Activated T-cell treated with anti-CD3 and anti-CD28 coated beads, Interleukin-2, amount 50 U/mL, for 4 hours (primary cell): ENCODE data around the gene ECT2. TPM values are rescaled to one million over a fixed set of nuclear protein-coding genes. Genes with fewer than 3 reads are reported as not detected.
A peak's percentile ranks its signal among the peaks of the same experiment; 100 is the strongest.
"Not testable (repeated sequence)": the region's sequence is repeated elsewhere in the genome, so short reads cannot be mapped to it uniquely, and the experiment has no call there.

ENCODE experiments used
- ATAC-seq, 2 donors: fragments of 200-7000 bp; cut with Tn5 transposase; one replicate each; pipeline ENCODE4 v1.10.0; 2021
- DNase-seq: peaks from one replicate; pipeline ENCODE4 v3.0.0-alpha.2; 2020
- H3K27me3 Mint-ChIP-seq: one replicate; pipeline ENCODE4 v1.8.0; 2021; ENCODE audit warnings: low read depth, mixed read lengths
- H3K36me3 Mint-ChIP-seq: one replicate; pipeline ENCODE4 v1.8.0; 2022; ENCODE audit warnings: mixed read lengths; ENCODE audit not compliant: insufficient read depth
- H3K4me1 Mint-ChIP-seq: one replicate; pipeline ENCODE4 v1.8.0; 2021; ENCODE audit warnings: low read depth, mixed read lengths
- H3K4me3 Mint-ChIP-seq: one replicate; pipeline ENCODE4 v1.8.0; 2021; ENCODE audit warnings: mild to moderate bottlenecking, moderate library complexity, mixed read lengths
- H3K9me3 Mint-ChIP-seq: one replicate; pipeline ENCODE4 v1.8.0; 2021; ENCODE audit warnings: mixed read lengths
- total RNA-seq, 3 donors: library from RNA; stranded (reverse); gene quantifications; one replicate each; pipeline ENCODE4 v1.2.1, GENCODE V29; 2021

ECT2 gene, protein sequence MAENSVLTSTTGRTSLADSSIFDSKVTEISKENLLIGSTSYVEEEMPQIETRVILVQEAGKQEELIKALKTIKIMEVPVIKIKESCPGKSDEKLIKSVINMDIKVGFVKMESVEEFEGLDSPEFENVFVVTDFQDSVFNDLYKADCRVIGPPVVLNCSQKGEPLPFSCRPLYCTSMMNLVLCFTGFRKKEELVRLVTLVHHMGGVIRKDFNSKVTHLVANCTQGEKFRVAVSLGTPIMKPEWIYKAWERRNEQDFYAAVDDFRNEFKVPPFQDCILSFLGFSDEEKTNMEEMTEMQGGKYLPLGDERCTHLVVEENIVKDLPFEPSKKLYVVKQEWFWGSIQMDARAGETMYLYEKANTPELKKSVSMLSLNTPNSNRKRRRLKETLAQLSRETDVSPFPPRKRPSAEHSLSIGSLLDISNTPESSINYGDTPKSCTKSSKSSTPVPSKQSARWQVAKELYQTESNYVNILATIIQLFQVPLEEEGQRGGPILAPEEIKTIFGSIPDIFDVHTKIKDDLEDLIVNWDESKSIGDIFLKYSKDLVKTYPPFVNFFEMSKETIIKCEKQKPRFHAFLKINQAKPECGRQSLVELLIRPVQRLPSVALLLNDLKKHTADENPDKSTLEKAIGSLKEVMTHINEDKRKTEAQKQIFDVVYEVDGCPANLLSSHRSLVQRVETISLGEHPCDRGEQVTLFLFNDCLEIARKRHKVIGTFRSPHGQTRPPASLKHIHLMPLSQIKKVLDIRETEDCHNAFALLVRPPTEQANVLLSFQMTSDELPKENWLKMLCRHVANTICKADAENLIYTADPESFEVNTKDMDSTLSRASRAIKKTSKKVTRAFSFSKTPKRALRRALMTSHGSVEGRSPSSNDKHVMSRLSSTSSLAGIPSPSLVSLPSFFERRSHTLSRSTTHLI
- total RNA-seq, result 10 to 100 TPM in 2 of 3 donors, 1 to 10 TPM in 1; 8.6 to 11.0 (median 10.2) TPM

DNA sequence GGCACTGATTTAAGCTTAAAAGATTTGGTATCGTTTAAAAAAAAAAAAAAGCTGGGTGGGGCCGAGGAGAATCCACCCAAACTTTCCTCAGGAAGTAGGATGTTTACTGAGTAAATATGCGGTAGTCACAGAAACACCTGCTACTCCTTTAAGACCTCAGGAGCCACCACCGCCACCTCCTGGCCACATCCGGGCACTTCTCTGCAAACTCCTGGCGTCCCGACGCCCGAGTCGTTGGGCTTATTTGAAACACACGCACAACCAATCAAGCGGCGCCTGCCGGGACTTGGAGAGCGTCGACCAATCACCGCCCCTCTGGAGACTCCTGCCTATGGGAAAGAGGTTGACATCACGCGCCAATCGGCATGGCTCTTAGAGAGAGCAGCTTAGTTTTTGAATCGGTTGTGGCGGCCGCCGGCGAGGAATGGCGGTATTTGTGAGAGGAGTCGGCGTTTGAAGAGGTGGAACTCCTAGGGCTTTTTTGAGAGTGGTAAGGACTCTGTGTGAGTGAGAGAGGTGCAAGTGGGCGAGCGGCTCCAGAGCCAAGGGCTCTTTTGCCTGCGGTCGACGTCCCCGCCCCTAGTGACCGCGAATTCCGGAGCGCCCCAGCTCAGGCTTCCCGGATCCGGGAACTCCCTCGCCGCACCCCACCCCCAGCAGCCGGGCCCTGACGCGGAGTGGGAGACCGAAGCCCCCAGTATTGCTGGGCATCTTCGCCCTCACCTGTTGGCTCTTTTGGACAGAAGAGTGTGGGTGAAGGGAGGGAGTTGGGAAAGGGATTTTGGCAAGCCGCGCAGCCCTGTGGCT is at the start of gene ECT2:
Gene ECT2 (plus strand): TSS at position 359 of the 807 bp plus-strand sequence. CDS start 3,805 bp downstream, outside the sequence.
- ATAC-seq (peak; percentile 100), DNase-seq (peak; percentile 93)
- Mint-ChIP-seq H3K9me3 (no peaks in the 10 kb centered on the region), H3K27me3 (peaks cover under 1% of the 10 kb centered on the region), H3K4me1 (peaks cover 21% of the 10 kb centered on the region), H3K36me3 (peaks cover 3% of the 10 kb centered on the region), H3K4me3 (peak within 1 kb of the TSS; percentile 98)

DNA sequence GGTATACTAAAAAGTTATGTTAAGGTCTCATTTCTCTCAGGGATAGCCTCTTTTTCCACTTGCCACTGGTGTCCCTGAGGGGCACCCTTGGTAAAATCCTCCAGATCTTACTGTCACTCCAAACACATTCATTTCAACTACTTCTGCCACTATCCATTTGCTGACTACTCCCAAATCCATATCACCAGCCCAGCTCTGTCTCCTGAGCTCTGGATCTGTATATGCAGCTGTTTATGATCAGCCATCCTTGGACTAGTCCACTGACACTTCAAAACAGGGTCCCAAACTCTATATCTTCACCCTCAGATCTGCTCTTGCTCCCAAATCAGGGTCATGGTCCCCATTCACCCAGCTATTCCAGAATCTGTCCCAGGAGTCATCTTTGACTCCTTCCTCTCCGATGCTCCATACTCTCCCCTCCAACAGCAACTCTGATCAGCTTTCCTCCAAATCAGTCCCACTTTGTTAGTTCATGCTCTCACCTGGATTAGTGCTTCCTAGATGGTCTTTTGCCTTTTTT is 49.5 kb upstream of the ECT2 start:
- ATAC-seq (no peak), DNase-seq (no peak)
- peaks cover 8% of the 10 kb centered on the region for H3K36me3 Mint-ChIP-seq
- peaks cover 7% of the 10 kb centered on the region for H3K4me1 Mint-ChIP-seq
- H3K4me3 Mint-ChIP-seq, result no peak overlapping the region
- no peaks in the 10 kb centered on the region for H3K27me3 Mint-ChIP-seq
- H3K9me3 Mint-ChIP-seq, result no peaks in the 10 kb centered on the region

DNA sequence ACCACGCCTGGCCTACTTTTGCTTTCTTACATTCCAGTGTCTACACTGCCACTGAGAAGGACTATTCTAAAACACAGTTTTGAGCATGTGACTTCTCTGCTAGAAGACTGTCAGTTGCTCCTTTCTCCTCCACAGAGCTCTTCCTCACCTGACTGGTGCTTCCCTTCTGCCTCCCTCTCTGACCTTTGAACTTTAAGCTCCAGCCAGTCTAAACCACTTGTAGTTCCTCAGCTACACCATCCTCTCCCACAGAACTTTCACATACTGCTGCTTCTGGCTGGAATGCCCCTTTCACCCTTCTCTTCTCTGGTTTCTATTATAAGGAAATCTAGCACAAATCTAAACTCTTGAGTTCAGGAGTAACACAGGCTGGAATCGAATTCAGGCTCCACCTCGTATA is 48.8 kb upstream of the ECT2 start:
- Mint-ChIP-seq H3K9me3 (no peaks in the 10 kb centered on the region), H3K4me1 (peaks cover 7% of the 10 kb centered on the region), H3K4me3 (no peak overlapping the region), H3K27me3 (no peaks in the 10 kb centered on the region), H3K36me3 (peaks cover 8% of the 10 kb centered on the region)
- DNase-seq (no peak), ATAC-seq (no peak)

DNA sequence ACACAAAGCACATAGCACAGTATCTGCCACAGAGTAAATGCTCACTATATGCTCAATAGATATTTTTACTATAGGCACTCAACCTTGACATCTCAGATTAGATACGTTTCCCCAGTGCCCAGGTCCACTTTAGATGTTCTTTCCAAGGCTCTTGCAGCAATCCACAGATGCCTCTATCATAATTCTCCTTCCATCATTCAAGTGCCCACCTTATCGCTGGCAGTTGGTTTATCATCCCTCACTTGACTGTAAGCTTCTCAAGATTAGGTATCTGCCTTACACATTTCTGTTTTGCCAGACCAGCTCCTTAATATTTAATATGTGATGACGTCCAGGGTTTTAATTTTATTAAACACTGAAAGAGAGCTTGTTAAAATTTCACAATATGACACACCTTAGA is 48.3 kb upstream of the ECT2 start:
- no peak for DNase-seq
- H3K4me3 Mint-ChIP-seq, result no peak overlapping the region

DNA sequence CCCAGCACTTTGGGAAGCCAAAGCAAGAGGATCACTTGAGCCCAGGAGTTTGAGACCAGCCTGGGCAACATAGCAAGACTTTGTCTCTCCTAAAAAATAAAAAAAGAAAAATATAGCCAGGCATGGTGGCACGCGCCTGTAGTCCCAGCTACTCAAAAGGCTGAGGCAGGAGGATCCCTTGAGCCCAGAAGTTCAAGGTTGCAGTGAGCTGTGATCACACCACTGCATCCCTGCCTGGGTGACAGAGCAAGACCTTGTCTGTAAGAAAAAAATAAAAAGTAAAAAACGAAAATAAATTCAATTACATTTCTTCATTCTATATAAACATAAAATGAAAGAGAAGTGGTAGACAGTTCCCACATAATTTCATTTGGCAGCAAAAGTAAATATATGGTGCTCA is 47.8 kb upstream of the ECT2 start:
- not testable (repeated sequence) for H3K4me3 Mint-ChIP-seq, H3K9me3 Mint-ChIP-seq, ATAC-seq, DNase-seq, H3K36me3 Mint-ChIP-seq, H3K4me1 Mint-ChIP-seq, H3K27me3 Mint-ChIP-seq

More for the DNA sequence above, 48.3 kb upstream of the ECT2 start:
- Mint-ChIP-seq H3K36me3 (peaks cover 8% of the 10 kb centered on the region), H3K4me1 (peaks cover 7% of the 10 kb centered on the region), H3K9me3 (no peaks in the 10 kb centered on the region), H3K27me3 (no peaks in the 10 kb centered on the region)
- no peak for ATAC-seq

DNA sequence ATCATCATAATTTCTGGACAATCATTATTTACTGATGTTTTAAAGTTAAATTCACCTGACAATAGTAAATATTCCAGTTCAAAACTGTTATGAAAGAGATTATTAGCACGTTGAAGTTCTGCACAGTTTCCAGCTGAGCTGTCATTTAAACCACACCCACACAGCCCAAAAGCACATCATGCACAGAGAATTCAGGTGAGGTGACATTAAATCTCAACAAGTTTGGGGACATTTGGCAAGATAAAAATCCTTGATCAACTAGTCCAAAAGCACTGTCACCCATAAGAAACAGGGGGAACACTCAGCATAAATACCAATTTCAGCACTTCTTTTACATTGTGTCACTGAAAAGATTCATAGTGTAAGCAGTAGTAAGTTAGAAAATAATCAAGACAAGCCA is 46.5 kb upstream of the ECT2 start:
- H3K9me3 Mint-ChIP-seq, result no peaks in the 10 kb centered on the region
- peaks cover 8% of the 10 kb centered on the region for H3K4me1 Mint-ChIP-seq
- H3K27me3 Mint-ChIP-seq, result no peaks in the 10 kb centered on the region
- no peak overlapping the region for H3K4me3 Mint-ChIP-seq
- peaks cover 5% of the 10 kb centered on the region for H3K36me3 Mint-ChIP-seq
- ATAC-seq (no peak), DNase-seq (no peak)

DNA sequence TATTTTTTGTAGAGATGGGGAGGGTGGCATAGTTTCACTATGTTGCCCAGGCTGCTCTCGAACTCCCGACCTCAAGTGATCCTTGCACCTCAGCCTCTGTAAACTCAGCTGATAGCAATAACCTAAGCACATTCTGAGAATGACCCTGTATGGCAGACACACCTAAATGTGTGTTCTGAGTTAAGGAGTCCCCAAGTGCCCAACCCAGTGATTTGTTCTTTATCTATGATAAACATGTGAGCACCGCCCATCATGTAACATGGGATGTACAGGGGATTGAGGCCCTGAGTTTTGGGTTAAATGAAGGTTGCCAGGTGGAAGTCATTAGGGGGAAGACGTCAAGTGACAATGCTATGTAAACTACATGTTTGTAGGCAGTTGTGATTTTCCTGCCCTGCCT is 45.4 kb upstream of the ECT2 start:
- H3K4me3 Mint-ChIP-seq, result no peak overlapping the region
- peaks cover 20% of the 10 kb centered on the region for H3K4me1 Mint-ChIP-seq
- ATAC-seq, result no peak
- no peak for DNase-seq
- H3K9me3 Mint-ChIP-seq, result no peaks in the 10 kb centered on the region
- no peaks in the 10 kb centered on the region for H3K27me3 Mint-ChIP-seq
- peaks cover 3% of the 10 kb centered on the region for H3K36me3 Mint-ChIP-seq

DNA sequence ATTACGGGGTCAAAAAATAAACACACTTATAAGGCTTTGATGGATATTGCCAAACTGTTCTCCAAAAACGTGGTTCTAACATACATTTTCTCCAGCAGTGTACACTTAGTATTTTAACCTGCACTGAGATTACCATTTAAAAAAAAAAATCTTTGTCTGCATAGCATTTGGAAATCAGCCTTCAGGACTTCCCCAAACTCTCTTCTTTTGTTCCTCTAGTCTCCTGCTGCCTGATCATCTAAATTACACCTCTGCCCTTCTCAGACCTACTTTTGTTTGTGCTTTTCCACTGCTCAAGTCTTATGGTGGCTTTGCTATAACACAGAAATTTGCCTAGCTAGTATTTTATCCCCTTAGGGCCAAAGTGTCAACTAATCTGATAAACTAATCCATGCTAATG is 43.5 kb upstream of the ECT2 start:
- no peaks in the 10 kb centered on the region for H3K9me3 Mint-ChIP-seq
- no peaks in the 10 kb centered on the region for H3K27me3 Mint-ChIP-seq
- H3K36me3 Mint-ChIP-seq, result no peaks in the 10 kb centered on the region
- no peak for DNase-seq
- no peak overlapping the region for H3K4me3 Mint-ChIP-seq
- H3K4me1 Mint-ChIP-seq, result peaks cover 24% of the 10 kb centered on the region
- ATAC-seq, result no peak

DNA sequence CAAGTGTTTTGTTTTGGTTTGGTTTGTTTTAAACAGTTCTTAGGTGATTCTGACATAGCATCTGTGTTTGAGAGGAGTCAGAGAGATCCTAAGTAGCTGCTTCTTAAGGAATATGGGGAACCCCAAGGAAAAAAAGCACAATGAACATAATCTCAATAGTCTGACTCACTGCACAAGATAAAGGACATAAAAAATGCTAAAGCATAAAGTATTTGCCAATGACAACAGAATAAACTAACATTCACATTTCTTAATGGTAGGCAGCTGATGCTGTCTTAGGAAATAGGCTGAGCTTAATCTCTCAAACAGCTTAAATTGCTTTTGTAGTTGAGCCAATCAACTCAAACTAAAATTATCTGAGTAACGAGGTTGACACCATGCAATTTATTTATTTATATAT is 42.6 kb upstream of the ECT2 start:
- ATAC-seq (no peak), DNase-seq (no peak)
- Mint-ChIP-seq H3K4me1 (peaks cover 24% of the 10 kb centered on the region), H3K27me3 (no peaks in the 10 kb centered on the region), H3K9me3 (no peaks in the 10 kb centered on the region), H3K36me3 (no peaks in the 10 kb centered on the region), H3K4me3 (no peak overlapping the region)

DNA sequence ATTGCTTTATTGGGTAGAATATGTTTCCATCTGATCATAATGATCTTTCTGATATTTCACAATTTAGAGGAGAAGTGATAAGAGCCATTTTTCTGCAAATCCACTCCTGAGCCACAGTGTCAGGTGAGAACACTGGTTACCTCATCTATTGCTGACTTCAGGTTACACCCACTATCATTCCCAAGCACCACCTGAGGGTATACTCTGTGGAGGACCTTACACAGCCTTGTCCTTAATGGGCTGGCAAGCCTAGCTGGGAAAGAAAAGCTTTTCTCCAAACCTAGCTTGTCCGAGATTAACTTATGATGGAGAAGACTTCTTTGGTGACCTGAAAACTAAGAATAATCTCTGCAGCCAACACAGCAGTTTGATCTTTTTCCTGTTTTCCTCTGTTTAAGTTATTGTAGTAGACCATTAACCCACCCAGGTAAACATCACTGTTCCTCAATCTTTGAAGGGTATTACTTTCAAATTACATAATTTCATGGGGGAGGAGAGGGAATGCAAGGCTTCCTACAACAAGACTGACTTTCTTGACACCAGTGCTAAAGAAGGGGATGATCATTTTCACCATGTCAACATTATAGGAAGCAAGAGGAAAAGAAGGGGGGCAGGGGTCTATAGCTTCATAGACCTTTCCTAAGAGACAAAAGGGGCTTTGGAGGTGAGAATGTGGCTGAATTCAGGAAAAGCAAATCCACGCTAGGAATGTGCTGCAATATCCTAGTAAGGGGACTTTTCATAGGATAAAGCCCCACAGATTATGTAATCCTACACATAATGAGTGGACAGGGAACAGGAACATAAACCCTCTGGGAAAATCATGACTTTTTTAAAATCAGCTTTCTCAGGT is 41.4 kb upstream of the ECT2 start:
- DNase-seq, result no peak
- ATAC-seq, result no peak
- Mint-ChIP-seq H3K4me3 (peak overlapping the region; percentile 94), H3K9me3 (no peaks in the 10 kb centered on the region), H3K36me3 (no peaks in the 10 kb centered on the region), H3K27me3 (no peaks in the 10 kb centered on the region), H3K4me1 (peaks cover 20% of the 10 kb centered on the region)

DNA sequence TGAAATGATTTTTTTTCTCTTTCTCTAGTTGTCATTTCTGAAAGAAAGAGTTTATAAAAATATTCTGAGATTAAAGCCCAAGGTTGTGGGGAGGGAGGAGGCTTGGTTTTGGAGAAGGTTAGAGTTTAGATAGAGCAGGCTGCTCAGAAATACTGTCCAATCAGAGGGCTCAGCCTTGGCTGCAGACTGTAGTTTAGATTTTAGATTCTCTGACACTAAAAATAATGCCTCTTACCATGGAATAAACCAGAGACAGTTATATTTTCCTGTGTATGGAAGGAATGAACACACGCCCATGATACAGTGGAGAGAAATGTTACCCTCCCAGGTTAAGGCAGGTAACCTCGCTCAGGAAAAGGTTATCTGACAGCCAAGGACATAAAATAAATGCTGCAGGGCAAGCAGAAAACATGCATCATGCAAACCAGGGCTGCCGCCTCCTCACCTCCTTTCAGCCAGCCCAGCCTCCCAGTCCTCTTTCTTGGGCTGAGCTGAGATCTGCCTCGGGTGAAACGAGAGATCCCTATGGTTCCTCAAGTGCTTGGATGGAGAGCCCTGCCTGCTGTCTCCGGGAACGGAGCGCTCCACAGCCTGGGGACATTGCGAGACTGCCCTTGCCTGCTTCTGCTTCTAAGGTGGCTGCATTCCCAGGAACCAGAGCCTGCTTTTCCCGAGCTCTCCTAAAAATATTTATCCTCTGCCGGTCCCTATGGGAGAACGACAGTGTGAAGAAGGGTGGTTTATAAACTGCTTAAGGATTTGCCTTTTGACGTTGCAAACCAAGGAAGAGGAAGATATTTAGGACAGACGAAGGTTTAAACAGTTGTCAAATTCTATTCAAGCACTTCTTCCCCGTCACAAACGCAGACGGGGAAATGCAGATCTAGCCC is 40.5 kb upstream of the ECT2 start:
- no peaks in the 10 kb centered on the region for H3K27me3 Mint-ChIP-seq
- H3K9me3 Mint-ChIP-seq, result no peaks in the 10 kb centered on the region
- ATAC-seq (peak; percentile 12 to 23), DNase-seq (no peak)
- peak overlapping the region; percentile 94 for H3K4me3 Mint-ChIP-seq
- H3K4me1 Mint-ChIP-seq, result peaks cover 20% of the 10 kb centered on the region
- H3K36me3 Mint-ChIP-seq, result no peaks in the 10 kb centered on the region

DNA sequence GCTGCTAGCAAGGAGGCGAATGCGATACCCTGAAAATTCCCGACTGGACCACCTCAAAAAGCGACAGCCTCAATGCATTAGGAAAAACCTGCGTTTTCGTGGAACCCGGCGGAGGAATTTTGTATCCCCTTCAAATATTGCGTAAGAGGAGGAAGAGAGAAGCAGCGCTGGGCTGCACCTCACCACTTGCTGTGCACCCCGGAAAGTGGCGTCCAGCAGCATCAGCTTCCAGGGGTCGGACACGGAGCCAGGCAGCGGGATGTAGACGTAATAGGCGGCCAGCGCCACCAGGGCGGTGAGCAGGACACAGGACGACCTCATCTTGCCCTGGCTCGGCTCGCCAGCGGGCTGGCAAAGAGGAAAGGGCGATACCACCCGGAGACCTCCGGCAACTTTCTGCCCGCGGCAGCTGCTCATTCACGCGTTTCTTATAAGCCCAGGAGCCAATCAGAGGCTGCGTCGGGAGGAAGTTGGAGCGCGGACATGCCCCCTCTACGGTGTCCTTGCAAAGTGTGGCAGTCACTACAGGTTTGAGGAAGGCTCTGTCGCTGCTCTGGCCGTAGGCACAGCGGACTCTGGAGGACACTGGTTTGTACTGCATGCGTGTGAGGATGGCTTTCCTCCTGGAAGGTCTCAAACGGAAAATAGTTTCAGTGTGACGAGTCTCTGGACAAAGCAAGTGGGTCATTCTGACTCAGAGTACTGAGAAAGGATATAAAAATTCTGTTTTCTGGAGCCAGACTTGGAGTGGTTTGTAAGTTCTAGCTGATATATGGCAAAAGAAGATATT is 39.7 kb upstream of the ECT2 start, which contains the start of gene NCEH1:
Gene NCEH1 (minus strand): TSS at position 404 of the 790 bp plus-strand sequence. CDS start 83 bp downstream, at position 321.
- DNase-seq (peak; percentile 50), ATAC-seq (peak; percentile 98 to 99)
- peak within 1 kb of the TSS; percentile 94 for H3K4me3 Mint-ChIP-seq
- H3K9me3 Mint-ChIP-seq, result no peaks in the 10 kb centered on the region
- peaks cover 20% of the 10 kb centered on the region for H3K4me1 Mint-ChIP-seq
- H3K27me3 Mint-ChIP-seq, result no peaks in the 10 kb centered on the region
- no peaks in the 10 kb centered on the region for H3K36me3 Mint-ChIP-seq
